ENCODE results near the gene ANGPT4.
"Not testable (repeated sequence)": the region's sequence is repeated elsewhere in the genome, so short reads cannot be mapped to it uniquely, and the experiment has no call there.

ANGPT4 gene

DNA sequence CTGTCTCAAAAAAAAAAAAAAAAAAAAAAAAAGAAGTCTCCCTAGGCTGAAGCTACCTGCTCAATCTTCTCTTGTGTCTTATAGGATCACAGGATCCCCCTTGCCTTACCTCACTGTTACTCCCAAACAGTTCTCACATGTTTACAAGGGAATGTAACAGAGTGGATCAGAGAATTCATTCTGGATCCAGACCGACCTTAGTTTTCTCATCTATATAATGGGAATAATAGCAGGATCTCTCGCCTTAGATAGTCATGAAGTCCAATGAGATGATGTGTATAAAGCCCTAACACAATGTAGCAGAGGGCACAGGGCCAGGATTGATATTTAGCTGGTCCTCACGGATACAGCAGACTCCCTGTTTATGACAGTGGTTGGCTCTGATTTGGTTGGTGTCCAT lies 84.9 kb downstream of the ANGPT4 start:
- intact Hi-C loops (cut with DNase I), result no loop called here
- no peak for DNase-seq

- intact Hi-C loops (cut with DNase I), result no loop called here
- DNase-seq, result peak in 1 of 10 donors; percentile 4
Observed at GRCh38 chr20:830011-830521, 86.1 kb downstream of the ANGPT4 start.

GRCh38 chr20:829551-829950 lies 86.6 kb downstream of the ANGPT4 start:
- intact Hi-C loops (cut with DNase I), result no loop called here
- DNase-seq, result no peak

DNA sequence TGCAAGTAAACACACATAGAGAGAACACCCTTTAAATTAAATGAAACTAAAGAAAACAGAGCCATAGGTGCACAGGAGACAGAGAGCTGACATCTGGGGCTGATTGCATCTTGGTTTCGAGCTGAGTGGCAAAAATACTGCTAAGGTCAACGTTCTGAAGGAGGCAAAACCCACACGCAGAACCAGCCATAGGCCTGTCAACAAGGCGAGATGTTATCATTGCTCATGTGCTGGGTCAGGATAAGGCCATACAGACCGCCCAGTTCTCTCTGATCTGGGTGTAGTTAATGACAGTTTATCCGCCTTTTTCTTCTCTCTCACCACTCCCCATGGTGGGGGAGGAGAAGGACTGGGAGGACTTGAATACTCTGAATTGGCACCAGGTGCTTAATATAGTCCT lies 87.1 kb downstream of the ANGPT4 start:
- intact Hi-C loops (cut with DNase I), result no loop called here
- peak in 1 of 10 donors; percentile 16 for DNase-seq

DNA sequence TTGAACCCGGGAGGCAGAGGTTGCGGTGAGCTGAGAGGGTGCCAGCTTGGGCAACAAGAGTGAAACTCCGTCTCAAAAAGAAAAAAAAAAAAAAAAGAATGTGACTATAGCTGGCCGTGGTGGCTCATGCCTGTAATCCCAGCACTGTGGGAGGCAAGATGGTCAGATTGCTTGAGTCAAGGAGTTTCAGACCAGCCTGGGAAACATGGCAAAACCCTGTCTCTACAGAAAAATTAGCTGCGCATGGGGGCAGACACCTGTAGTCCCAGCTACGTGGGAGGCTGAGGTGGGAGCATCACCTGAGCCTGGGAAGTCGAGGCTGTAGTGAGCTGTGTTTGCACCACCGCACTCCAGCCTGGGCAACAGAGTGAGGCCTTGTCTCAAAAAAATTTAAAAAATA lies 88.2 kb downstream of the ANGPT4 start:
- DNase-seq, result peak in 1 of 10 donors; percentile 19
- intact Hi-C loops (cut with DNase I), result not testable (repeated sequence)

GRCh38 chr20:826695-827323 lies 89.3 kb downstream of the ANGPT4 start:
- peak in 1 of 10 donors; percentile 24 for DNase-seq
- intact Hi-C loops (cut with DNase I), result no loop called here

GRCh38 chr20:825710-826421 lies 90.3 kb downstream of the ANGPT4 start:
- intact Hi-C loops (cut with DNase I), result no loop called here
- DNase-seq, result peak in 1 of 10 donors; percentile 37

- no peak for DNase-seq
- intact Hi-C loops (cut with DNase I), result no loop called here
Observed at GRCh38 chr20:824916-825315, 91.2 kb downstream of the ANGPT4 start.

DNA sequence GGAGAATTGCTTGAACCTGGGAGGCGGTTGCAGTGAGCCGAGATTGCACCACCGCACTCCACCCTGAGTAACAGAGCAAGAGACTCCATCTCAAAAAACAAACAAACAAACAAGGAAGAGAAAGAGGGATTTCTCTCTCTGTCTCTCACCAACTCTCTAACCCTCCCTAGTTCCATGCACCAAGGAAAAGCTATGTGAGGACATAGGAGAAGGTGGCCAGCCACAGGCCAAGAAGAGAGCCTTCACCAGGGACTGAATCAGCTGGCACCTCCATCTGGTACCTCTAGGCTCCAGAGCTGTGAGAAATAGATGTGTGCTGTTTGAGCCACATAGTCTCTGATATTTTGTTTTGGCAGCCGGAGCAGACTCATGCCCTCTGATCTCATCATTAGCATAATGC lies 91.6 kb downstream of the ANGPT4 start:
- DNase-seq, result no peak
- intact Hi-C loops (cut with DNase I), result no loop called here

DNA sequence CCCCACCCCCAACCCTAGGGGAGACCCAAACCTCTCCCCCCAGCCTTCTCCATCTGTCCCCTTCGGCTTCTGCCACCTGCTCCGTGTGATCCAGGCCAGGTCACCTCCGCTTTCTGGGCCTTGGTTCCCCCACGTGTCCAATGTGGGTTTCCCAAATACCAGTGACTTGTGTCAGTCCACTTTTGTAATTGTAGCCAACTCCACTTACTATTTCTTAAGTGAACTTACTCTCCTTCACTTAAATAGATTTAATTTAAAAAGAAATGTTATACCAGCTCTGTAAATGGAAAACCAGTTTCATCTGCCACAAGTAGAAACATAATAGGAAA lies 92.6 kb downstream of the ANGPT4 start:
- intact Hi-C loops (cut with DNase I), result no loop called here
- DNase-seq, result no peak

DNA sequence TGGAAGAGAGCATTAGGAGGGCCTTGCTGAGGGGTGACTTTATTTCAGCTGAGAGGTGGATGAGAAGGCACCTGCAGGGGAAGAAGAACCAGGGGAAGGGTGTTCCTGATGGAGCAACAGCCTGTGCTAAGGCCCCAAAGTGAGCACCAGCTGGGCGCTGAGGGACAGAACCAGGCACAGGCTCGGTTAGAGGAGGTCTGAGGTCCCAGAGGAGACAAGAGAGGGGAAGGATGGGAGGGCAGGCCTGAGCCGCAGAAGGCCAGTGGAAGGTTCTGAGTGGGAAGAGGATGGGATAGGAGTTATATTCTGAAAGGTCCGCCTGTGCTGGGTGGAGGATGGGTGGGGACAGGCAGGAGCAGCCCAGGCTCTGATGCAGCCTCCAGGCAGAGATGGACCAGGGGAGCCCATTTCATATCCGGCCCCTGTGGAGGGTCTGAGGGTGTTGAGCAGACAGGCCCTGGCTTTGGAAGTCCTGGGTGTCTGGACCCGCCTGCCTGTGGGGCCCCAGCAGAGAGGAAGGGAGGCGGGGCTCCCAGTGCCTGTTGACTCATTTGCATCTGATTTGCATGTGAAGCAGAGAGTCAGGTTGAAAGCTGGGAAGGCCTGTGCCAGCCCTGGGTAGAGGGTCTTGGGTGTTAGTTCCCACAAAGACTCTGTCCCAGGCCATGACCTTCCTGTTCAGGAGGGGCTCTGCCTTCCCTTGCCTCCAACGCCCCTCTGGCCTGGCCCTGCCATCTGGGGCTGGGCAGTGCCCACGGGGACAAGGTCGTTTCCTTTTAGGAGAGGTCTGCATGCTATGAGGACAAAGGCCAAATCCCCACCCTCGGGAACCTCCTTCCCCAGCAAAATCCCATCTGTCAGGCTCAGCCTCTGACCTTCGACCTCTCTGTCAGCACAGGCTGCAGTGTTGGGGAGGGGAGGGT lies 93.2 kb downstream of the ANGPT4 start:
- DNase-seq, result no peak
- intact Hi-C loops (cut with DNase I), result no loop called here

GRCh38 chr20:821731-822065 lies 94.4 kb downstream of the ANGPT4 start:
- intact Hi-C loops (cut with DNase I), result no loop called here
- DNase-seq, result no peak

- intact Hi-C loops (cut with DNase I), result no loop called here
- no peak for DNase-seq
Observed at GRCh38 chr20:821046-821730, 94.9 kb downstream of the ANGPT4 start.

DNA sequence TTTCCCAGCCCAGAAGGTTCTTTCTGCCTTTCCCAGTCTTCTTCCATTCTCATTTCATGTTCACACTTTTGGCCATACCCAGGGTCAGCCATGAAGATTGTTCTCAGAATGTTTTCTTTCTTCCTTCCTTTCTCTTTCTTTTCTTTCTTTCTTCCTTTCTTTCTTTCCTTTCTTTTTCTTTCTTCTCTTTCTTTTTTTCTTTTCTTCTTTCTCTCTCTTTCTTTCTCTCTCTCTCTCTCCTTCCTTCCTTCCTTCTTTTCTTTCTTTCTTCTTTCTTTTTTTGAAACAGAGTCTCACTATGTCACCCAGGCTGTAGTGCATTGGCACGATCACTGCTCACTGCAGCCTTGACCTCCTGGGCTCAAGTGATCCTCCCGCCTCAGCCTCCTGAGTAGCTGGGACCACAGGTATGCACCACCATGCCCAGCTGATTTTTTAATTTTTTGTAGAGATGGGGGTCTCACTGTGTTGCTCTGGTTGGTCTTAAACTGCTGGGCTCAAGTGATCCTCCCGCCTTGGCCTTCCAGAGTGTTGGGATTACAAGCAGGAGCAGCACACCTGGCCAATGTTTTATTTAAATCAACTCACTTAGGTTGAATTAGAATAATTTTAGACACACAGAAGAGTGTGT lies 95.7 kb downstream of the ANGPT4 start:
- no peak for DNase-seq
- intact Hi-C loops (cut with DNase I), result no loop called here
